Measurements from ENCODE around the gene SPATA24.
"Not testable (repeated sequence)": the region's sequence is repeated elsewhere in the genome, so short reads cannot be mapped to it uniquely, and the experiment has no call there.

Gene SPATA24

DNA sequence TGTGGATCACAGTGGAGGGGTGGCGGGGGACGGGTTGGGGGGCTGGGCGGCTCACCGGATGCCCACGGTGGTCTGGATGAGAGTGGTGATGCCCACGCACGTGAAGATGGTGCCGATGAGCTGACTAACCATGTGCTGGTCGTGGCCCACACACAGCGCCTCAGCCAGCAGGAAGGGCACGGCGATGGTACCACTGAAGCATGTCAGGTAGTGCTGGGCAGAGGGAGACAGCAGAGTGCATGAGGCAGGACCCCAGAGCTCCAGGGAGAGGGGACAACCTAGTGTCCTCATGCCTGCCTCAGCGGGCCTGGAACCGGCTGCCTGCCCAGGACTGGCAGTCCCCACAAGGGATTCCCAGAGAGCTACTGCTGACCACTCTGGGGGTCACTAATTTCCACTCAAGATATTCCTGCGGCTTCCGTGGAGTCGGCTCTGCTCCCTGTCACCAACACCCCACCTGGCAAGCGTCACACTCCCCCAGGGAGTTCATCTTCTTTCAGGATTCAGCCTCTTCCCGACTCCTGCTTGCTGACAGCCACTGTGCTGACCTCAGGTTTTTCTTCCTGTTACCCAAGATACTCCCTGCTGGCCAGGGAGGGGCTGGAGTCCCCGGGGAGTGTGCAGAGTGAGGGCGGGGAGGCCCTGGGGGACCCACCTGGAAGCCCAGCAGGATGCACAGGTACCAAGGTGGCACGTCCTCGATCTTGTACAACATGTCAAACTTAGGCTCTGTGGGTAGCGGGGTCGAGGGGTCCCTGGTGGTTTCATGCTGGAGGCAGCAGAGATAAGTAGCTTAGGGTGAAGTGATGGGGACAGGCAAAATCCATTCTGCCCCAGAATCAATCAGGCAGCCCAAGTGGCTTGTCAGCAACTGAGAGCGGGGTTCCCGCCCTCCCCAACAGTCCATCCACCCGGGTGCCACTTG is 21.8 kb downstream of the SPATA24 start:
- no peak for DNase-seq

GRCh38 chr5:139379626-139380449 is 24.1 kb downstream of the SPATA24 start:
- no peak for DNase-seq

GRCh38 chr5:139378941-139379361 is 24.9 kb downstream of the SPATA24 start:
- DNase-seq, result no peak

GRCh38 chr5:139378101-139378825 is 25.6 kb downstream of the SPATA24 start:
- DNase-seq, result no peak

GRCh38 chr5:139377226-139377625 is 26.7 kb downstream of the SPATA24 start:
- no peak for DNase-seq

DNA sequence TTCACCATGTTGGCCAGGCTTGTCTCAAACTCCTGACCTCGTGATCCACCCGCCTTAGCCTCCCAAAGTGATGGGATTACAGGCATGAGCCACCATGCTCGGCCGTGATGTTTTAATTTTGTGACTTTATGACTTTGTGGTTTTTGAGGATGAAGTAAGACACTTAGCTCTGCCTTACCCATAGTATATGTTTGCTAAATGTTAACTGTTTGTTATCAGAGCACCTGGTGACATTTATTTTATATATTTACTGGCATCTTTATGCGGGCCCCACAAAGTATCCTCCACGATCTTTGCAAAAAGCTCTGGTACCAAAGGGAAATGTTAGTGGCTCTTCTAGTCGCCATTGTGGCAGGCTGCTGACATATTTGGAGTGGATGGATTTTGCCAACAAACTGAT is 27.5 kb downstream of the SPATA24 start:
- DNase-seq, result no peak

GRCh38 chr5:139374909-139375308 is 29.0 kb downstream of the SPATA24 start:
- no peak for DNase-seq

- DNase-seq, result no peak
Observed at GRCh38 chr5:139371482-139372435, 32.1 kb downstream of the SPATA24 start.

DNA sequence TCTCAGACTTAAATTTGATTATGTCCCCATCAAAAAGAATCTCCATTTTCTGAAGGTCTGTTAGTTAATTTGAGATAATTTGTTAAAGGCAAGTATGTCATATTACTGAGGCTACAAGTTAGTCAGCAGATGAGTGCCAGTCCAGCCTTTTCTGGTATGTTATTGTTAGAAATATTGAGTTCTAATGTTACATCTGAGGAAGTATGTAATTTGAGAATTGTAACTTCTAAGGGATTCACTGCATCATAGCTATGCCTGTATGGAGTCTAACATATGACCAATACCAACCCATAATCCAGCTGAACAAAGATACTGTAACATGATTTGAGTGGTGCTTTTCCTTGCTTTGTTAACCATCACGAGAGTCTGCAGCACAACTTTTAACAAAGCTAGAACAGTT is 34.7 kb downstream of the SPATA24 start:
- no peak for DNase-seq

DNA sequence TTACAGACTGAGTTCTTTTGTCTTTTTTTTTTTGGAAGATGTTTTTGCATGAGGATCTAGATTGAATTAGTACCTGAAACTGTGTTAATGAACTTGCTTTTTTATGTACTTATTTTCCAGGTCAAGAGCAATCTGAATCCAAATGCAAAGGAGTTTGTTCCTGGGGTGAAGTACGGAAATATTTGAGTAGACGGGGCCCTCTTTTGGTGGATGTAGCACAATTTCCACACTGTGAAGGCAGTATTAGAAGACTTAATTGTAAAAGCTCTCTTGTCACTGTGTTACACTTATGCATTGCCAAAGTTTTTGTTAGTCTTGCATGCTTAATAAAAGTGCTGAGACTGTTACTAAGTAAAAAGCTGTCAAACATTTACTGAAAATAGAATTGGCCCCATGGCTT is 35.3 kb downstream of the SPATA24 start:
- no peak for DNase-seq

GRCh38 chr5:139364466-139364865 is 39.4 kb downstream of the SPATA24 start:
- DNase-seq, result no peak

- no peak for DNase-seq
Observed at GRCh38 chr5:139363937-139364336, 40.0 kb downstream of the SPATA24 start.

DNA sequence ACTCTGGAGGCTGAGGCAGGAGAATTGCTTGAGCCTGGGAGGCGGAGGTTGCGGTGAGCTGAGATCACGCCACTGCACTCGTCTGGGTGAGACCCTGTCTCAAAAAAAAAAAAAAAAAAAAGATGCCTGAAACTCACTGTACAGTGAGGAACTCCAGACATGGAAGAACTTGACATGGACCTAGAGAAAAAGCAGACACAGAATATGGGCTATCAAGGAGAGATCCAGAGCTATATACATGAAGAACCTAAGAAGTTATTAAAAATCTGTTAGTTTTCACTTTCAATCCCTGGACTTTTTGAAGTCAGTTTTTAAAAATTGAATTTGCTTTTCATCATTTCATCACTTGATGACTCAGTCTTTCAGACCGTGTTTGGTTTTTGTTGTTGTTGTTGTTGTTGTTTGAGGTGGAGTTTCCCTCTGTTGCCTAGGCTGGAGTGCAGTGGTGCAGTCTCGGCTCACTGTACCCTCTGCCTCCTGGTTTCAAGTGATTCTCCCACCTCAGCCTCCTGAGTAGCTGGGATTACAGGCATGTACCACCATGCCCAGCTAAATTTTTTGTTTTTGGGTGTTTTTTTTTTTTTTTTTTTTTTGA is 42.0 kb downstream of the SPATA24 start:
- no peak for DNase-seq

GRCh38 chr5:139360384-139360783 is 43.5 kb downstream of the SPATA24 start:
- no peak for DNase-seq

DNA sequence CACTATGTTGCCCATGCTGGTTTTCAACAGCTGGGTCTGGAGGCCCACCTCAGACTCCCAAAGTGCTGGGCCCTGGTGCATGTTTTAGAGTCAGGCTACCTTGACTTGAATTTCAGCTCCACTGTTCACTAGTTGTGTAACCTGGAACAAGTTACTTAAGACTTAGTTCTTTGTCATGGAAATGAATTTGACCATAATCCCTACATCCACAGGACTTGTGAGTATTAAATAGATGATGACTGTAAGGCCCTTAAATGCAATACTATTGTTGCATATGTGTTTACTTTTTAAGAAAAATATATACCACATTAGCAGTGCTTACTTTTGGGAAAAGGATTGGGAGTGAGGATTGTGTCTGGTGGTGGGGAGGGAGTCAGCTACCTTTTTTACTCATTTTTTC is 45.8 kb downstream of the SPATA24 start:
- DNase-seq, result no peak

DNA sequence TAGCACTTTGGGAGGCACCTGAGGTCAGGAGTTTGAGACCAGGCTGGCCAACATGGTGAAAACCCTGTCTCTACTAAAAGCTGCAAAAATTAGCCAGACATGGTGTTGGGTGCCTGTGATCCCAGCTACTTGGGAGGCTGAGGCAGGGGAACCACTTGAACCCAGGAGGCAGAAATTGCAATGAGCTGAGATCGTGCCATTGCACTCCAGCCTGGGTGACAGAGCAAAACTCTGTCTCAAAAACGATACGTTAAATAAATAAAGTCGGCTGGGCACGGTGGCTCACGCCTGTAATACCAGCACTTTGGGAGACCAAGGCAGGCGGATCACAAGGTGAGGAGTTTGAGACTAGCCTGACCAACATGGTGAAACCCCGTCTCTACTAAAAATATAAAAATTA is 48.0 kb downstream of the SPATA24 start:
- not testable (repeated sequence) for DNase-seq

- DNase-seq, result no peak
Observed at GRCh38 chr5:139354186-139354585, 49.7 kb downstream of the SPATA24 start.

DNA sequence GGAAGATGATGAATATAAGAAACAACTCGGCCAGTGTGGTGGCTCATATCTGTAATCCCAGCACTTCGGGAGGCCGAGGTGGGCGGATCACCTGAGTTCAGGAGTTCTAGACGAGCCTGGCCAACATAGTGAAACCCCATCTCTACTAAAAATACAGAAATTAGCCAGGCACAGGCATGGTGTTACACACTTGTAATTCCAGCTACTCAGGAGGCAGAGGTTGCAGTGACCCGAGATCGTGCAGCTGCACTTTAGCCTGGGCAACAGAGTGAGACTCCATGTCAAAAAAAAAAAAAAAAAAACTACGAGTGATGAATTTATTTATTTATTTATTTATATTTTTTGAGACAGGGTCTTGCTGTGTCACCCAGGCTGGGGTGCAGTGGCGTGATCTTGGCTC is 56.0 kb downstream of the SPATA24 start:
- DNase-seq, result not testable (repeated sequence)

Data from NCI-H1105 treated with DMSO at 0.1 percent for 48 hours (cell line).